Measurements from ENCODE around the gene TIMP4. TPM values are rescaled to one million over a fixed set of nuclear protein-coding genes. Genes with fewer than 3 reads are reported as not detected.

TIMP4 gene
- total and polyA plus RNA-seq, 2 of the 4 experiments (the other 2 are of a cell fraction), result 0.39 to 0.54 TPM

GRCh38 chr3:12155828-12156227 is 2.9 kb downstream of the TIMP4 start:
- H4K8ac ChIP-seq (ENCODE audit: low read depth in 2 of 2, low read length in 2 of 2), result no peak overlapping the region
- dilution Hi-C loops (cut with HindIII; ENCODE audit: low sequenced_read_pairs, unreplicated experiment), result no loop called here
- DNase-seq (peak; percentile 85), ATAC-seq (ENCODE audit: low read depth) (peak; percentile 76)
- peak; percentile 92 for TF ChIP-seq FOS (IDR thresholded peaks at IDR 0.05; ENCODE audit: low read depth, low read length)
- peak; percentile 40; the same call in 1 of the 2 replicates for TF ChIP-seq BHLHE40 (IDR thresholded peaks at IDR 0.05; ENCODE audit: low read depth, low read length)
- TF ChIP-seq, protein P1, sequence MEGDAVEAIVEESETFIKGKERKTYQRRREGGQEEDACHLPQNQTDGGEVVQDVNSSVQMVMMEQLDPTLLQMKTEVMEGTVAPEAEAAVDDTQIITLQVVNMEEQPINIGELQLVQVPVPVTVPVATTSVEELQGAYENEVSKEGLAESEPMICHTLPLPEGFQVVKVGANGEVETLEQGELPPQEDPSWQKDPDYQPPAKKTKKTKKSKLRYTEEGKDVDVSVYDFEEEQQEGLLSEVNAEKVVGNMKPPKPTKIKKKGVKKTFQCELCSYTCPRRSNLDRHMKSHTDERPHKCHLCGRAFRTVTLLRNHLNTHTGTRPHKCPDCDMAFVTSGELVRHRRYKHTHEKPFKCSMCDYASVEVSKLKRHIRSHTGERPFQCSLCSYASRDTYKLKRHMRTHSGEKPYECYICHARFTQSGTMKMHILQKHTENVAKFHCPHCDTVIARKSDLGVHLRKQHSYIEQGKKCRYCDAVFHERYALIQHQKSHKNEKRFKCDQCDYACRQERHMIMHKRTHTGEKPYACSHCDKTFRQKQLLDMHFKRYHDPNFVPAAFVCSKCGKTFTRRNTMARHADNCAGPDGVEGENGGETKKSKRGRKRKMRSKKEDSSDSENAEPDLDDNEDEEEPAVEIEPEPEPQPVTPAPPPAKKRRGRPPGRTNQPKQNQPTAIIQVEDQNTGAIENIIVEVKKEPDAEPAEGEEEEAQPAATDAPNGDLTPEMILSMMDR (conservative IDR thresholded peaks at IDR 0.05; ENCODE audit: low read depth, low read length), result no peak
- H3K9me1 ChIP-seq (ENCODE audit: insufficient read depth, low read length), result peaks cover 6% of the 10 kb centered on the region
- H2BK20ac ChIP-seq (ENCODE audit: low read depth, low read length), result no peak overlapping the region
- no peak overlapping the region for H4K91ac ChIP-seq (ENCODE audit: insufficient read depth, low read depth, low read length)
- no peak overlapping the region; the same call in 1 of the 2 replicates for H2BK120ac ChIP-seq (ENCODE audit: low read depth, low read length)
- no peaks in the 10 kb centered on the region for H3K9me3 ChIP-seq (ENCODE audit: control insufficient read depth, insufficient read depth, low read length)
- H2BK5ac ChIP-seq (ENCODE audit: low read depth, low read length, poor library complexity, severe bottlenecking), result no peak overlapping the region
- no peak overlapping the region for H3K9ac ChIP-seq (ENCODE audit: low read depth, low read length)
- no peaks in the 10 kb centered on the region for H3K36me3 ChIP-seq (ENCODE audit: control insufficient read depth, insufficient read depth, low read length)
- POLR2A ChIA-PET (ENCODE audit: unreplicated experiment), result interaction anchor here (0.5 kb wide), 1 partner anchor 118 kb away, joined by 3 read pairs; no protein-coding TSS in a partner anchor
- peak overlapping the region; percentile 55 for H2AFZ ChIP-seq (replicated peaks; ENCODE audit: low read length, poor library complexity)
- no peaks in the 10 kb centered on the region for H3K79me1 ChIP-seq (ENCODE audit: low read depth in 1 of 2, low read length in 2 of 2)
- peaks cover 21% of the 10 kb centered on the region for H3K27me3 ChIP-seq (ENCODE audit: control insufficient read depth, insufficient read depth, low read length)
- intact Hi-C loops (cut with micrococcal nuclease), result no loop called here
- H3K4me1 ChIP-seq (ENCODE audit: control insufficient read depth, insufficient read depth, low read length), result peaks cover 9% of the 10 kb centered on the region
- 0% methylated on average over 1 of the region's 2 CpGs; no CpG with 5 or more reads in 1 of the 2 experiments for WGBS, 2 experiments (ENCODE audit: extremely low coverage in 2 of 2, insufficient read length in 1 of 2)
- H3K27ac ChIP-seq (ENCODE audit: insufficient read depth, low read length), result no peak overlapping the region
- H3K4ac ChIP-seq (ENCODE audit: low read depth, low read length), result 0 out of 2 replicates have a peak overlapping the region, but pooled peaks have one; percentile 13
- H4K5ac ChIP-seq (ENCODE audit: low read depth, low read length), result no peak overlapping the region
- no peak overlapping the region for H3K18ac ChIP-seq (ENCODE audit: low read depth, low read length)
- CTCF ChIA-PET, result interaction anchor here (1.7 to 1.8 kb wide), 2 partner anchors 20 kb away, joined by 5 to 6 read pairs; no protein-coding TSS in a partner anchor
- peak overlapping the region; percentile 37 for H2AK9ac ChIP-seq (replicated peaks; ENCODE audit: low read depth, low read length, poor library complexity)
- H3K14ac ChIP-seq (replicated peaks; ENCODE audit: low read depth, low read length), result 0 out of 2 replicates have a peak overlapping the region, but pooled peaks have one; percentile 33
- H3K4me2 ChIP-seq (ENCODE audit: low read depth, low read length), result no peak overlapping the region
- no peak overlapping the region for H3K4me3 ChIP-seq (ENCODE audit: insufficient read depth, low read depth, low read length)
- no peaks in the 10 kb centered on the region for H4K20me1 ChIP-seq (ENCODE audit: insufficient read depth, low read length)
- no peak overlapping the region; the same call in 1 of the 2 replicates for H2AK5ac ChIP-seq (ENCODE audit: low read depth, low read length)
- in situ Hi-C loops (cut with MboI; ENCODE audit: low sequenced_read_pairs), result no loop called here
- no peak overlapping the region for H3K23ac ChIP-seq (ENCODE audit: low read depth, low read length)
- no TSS peak for BruUV-seq (replicated peaks)
- no peak overlapping the region; the same call in 2 of the 3 replicates for H2BK15ac ChIP-seq (ENCODE audit: low read depth, low read length)
- H3K56ac ChIP-seq (ENCODE audit: extremely low read depth, insufficient read depth, low read length), result no peak overlapping the region
